Measurements from ENCODE around the gene HAGHL. TPM values are rescaled to one million over a fixed set of nuclear protein-coding genes. Genes with fewer than 3 reads are reported as not detected.

The HAGHL gene
- total RNA-seq, 1 experiment from 2014 or later, result 25.3 TPM

- DNase-seq (ENCODE audit: low spot score), result peak; percentile 70
Measured at GRCh38 chr16:720990-721764, 5.7 kb upstream of the HAGHL start, which contains the start of gene ANTKMT. ANTKMT (plus strand) TSS chr16:721146; CDS start chr16:721275, 129 bp downstream.

- DNase-seq (ENCODE audit: low spot score), result no peak
Measured at GRCh38 chr16:721765-722540, 5.0 kb upstream of the HAGHL start.

- no peak for DNase-seq (ENCODE audit: low spot score)
Measured at GRCh38 chr16:722835-723633, 3.9 kb upstream of the HAGHL start.

GRCh38 chr16:723695-724094 is 3.2 kb upstream of the HAGHL start:
- no peak for DNase-seq (ENCODE audit: low spot score)

GRCh38 chr16:724188-725040 is 2.5 kb upstream of the HAGHL start:
- DNase-seq (ENCODE audit: low spot score), result no peak

- DNase-seq (ENCODE audit: low spot score), result no peak
Measured at GRCh38 chr16:725041-725376, 1.9 kb upstream of the HAGHL start.

- DNase-seq (ENCODE audit: low spot score), result no peak
Measured at GRCh38 chr16:725463-726187, 1.3 kb upstream of the HAGHL start.

- DNase-seq (ENCODE audit: low spot score), result no peak
Measured at GRCh38 chr16:726188-726437, 793 bp upstream of the HAGHL start.

- no peak for DNase-seq (ENCODE audit: low spot score)
Measured at GRCh38 chr16:727291-727977, 528 bp downstream of the HAGHL start.

GRCh38 chr16:728131-728889 is 1.4 kb downstream of the HAGHL start:
- peak; percentile 83 for DNase-seq (ENCODE audit: low spot score)

- DNase-seq (ENCODE audit: low spot score), result no peak
Measured at GRCh38 chr16:728890-729744, 2.2 kb downstream of the HAGHL start.

GRCh38 chr16:729768-730665 is 3.1 kb downstream of the HAGHL start:
- DNase-seq (ENCODE audit: low spot score), result no peak

GRCh38 chr16:730666-731509 is 4.0 kb downstream of the HAGHL start:
- DNase-seq (ENCODE audit: low spot score), result no peak

GRCh38 chr16:732332-732731 is 5.4 kb downstream of the HAGHL start:
- no peak for DNase-seq (ENCODE audit: low spot score)

GRCh38 chr16:732936-733335 is 6.0 kb downstream of the HAGHL start:
- DNase-seq (ENCODE audit: low spot score), result peak; percentile 49

- no peak for DNase-seq (ENCODE audit: low spot score)
Measured at GRCh38 chr16:733382-734207, 6.7 kb downstream of the HAGHL start.

Measured in A172 (cell line).